ENCODE results near the gene EMD. TPM values are rescaled to one million over a fixed set of nuclear protein-coding genes. Genes with fewer than 3 reads are reported as not detected.

Gene EMD
- total and polyA plus RNA-seq, 2 of the 13 experiments (the other 11 are each of a cell fraction or from before 2014, with no cell fraction given), result 14.5 to 14.9 TPM

GRCh38 chrX:154409222-154409871, 30.3 kb downstream of the EMD start, which contains the start of gene DNASE1L1 (continued):
- TF ChIP-seq ZBTB34 (CRISPR knock-in tag; IDR thresholded peaks at IDR 0.05) (no peak), CAMTA2 (CRISPR knock-in tag; IDR thresholded peaks at IDR 0.05; ENCODE audit: borderline replicate concordance) (no peak), ZNF646 (CRISPR knock-in tag; IDR thresholded peaks at IDR 0.05) (no peak), NFRKB (IDR thresholded peaks at IDR 0.05) (no peak), ZNF18 (CRISPR knock-in tag; IDR thresholded peaks at IDR 0.05; ENCODE audit: insufficient replicate concordance) (peak; percentile 32), PHF5A (CRISPR knock-in tag; IDR thresholded peaks at IDR 0.05; ENCODE audit: low read depth, unreplicated experiment) (no peak), ZNF788 (CRISPR knock-in tag; IDR thresholded peaks at IDR 0.05; ENCODE audit: borderline replicate concordance) (peak; percentile 57; the same call in 1 of the 2 replicates), ELK4 (CRISPR knock-in tag; IDR thresholded peaks at IDR 0.05; ENCODE audit: borderline replicate concordance) (no peak), SP2 (CRISPR knock-in tag; IDR thresholded peaks at IDR 0.05) (0 out of 2 replicates have a peak, but pooled peaks have one; percentile 35), ZNF230 (CRISPR knock-in tag; IDR thresholded peaks at IDR 0.05) (no peak), ZNF816 (CRISPR knock-in tag; IDR thresholded peaks at IDR 0.05; ENCODE audit: borderline replicate concordance) (no peak), ZFX (CRISPR knock-in tag; IDR thresholded peaks at IDR 0.05; ENCODE audit: low read depth) (peak; percentile 64; the same call in 1 of the 2 replicates), FOSL2 (CRISPR knock-in tag; IDR thresholded peaks at IDR 0.05) (peak; percentile 93), ZNF160 (CRISPR knock-in tag; IDR thresholded peaks at IDR 0.05) (no peak), ZNF782 (CRISPR knock-in tag; IDR thresholded peaks at IDR 0.05; ENCODE audit: borderline replicate concordance) (no peak), HINFP (CRISPR knock-in tag; IDR thresholded peaks at IDR 0.05; ENCODE audit: low read depth) (no peak)
